ENCODE results near the gene FOXK1.

GRCh38 chr7:4763794-4764185 is 81.7 kb downstream of the FOXK1 start:
- TF ChIP-seq, protein P1, sequence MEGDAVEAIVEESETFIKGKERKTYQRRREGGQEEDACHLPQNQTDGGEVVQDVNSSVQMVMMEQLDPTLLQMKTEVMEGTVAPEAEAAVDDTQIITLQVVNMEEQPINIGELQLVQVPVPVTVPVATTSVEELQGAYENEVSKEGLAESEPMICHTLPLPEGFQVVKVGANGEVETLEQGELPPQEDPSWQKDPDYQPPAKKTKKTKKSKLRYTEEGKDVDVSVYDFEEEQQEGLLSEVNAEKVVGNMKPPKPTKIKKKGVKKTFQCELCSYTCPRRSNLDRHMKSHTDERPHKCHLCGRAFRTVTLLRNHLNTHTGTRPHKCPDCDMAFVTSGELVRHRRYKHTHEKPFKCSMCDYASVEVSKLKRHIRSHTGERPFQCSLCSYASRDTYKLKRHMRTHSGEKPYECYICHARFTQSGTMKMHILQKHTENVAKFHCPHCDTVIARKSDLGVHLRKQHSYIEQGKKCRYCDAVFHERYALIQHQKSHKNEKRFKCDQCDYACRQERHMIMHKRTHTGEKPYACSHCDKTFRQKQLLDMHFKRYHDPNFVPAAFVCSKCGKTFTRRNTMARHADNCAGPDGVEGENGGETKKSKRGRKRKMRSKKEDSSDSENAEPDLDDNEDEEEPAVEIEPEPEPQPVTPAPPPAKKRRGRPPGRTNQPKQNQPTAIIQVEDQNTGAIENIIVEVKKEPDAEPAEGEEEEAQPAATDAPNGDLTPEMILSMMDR (IDR thresholded peaks at IDR 0.05), result no peak
- TF ChIP-seq POLR2A (IDR thresholded peaks at IDR 0.05), result no peak

All from right lobe of liver (tissue), 4 donors.